Kidney epithelial cell (primary cell): ENCODE results near the gene NSD2. TPM values are rescaled to one million over a fixed set of nuclear protein-coding genes. Genes with fewer than 3 reads are reported as not detected.

Source experiments
- DNase-seq: peaks from one replicate; pipeline ENCODE4 v3.0.0-alpha.2; 2010; ENCODE audit warnings: low read depth
- H3K27me3 ChIP-seq: 2 replicates; pipeline ENCODE4 v1.6.0; 2011; ENCODE audit warnings: low read length; ENCODE audit not compliant: control insufficient read depth, insufficient read depth
- H3K36me3 ChIP-seq: 2 replicates; pipeline ENCODE4 v1.5.1; 2011; ENCODE audit warnings: low read length; ENCODE audit not compliant: control insufficient read depth, insufficient read depth
- H3K4me3 ChIP-seq: 2 replicates; pipeline ENCODE4 v1.5.1; 2011; ENCODE audit warnings: low read depth, mild to moderate bottlenecking, control low read depth, low read length
- CTCF ChIP-seq: IDR thresholded peaks from 2 replicates; pipeline ENCODE4 v1.5.1; 2011; ENCODE audit warnings: mild to moderate bottlenecking, moderate library complexity, low read length, control low read depth, inconsistent platforms; ENCODE audit not compliant: insufficient read depth, poor library complexity, severe bottlenecking
- total RNA-seq: library from RNA; depleted of rRNA; stranded (reverse); fragments of >200 nt; gene quantifications from 2 replicates; pipeline ENCODE4 v1.2.3, GENCODE V29; 2015

Gene NSD2
- total RNA-seq, 1 donor from 2014 or later, result 68.5 TPM

GRCh38 chr4:1984406-1985191 lies 113.4 kb downstream of the NSD2 start:
- Histone ChIP-seq H3K4me3 (no peak overlapping the region), H3K27me3 (no peaks in the 10 kb centered on the region), H3K36me3 (peaks cover 4% of the 10 kb centered on the region)
- no peak for TF ChIP-seq CTCF
- DNase-seq, result no peak

- Histone ChIP-seq H3K36me3 (peaks cover 2% of the 10 kb centered on the region), H3K27me3 (no peaks in the 10 kb centered on the region), H3K4me3 (no peak overlapping the region)
- DNase-seq, result no peak
- TF ChIP-seq CTCF, result no peak
Measured at GRCh38 chr4:1985294-1985693, 114.1 kb downstream of the NSD2 start.

- H3K27me3 ChIP-seq, result no peaks in the 10 kb centered on the region
- peaks cover 2% of the 10 kb centered on the region for H3K36me3 ChIP-seq
- H3K4me3 ChIP-seq, result no peak overlapping the region
- no peak for TF ChIP-seq CTCF
- no peak for DNase-seq
Measured at GRCh38 chr4:1985780-1986577, 114.8 kb downstream of the NSD2 start.

- H3K27me3 ChIP-seq, result no peaks in the 10 kb centered on the region
- DNase-seq, result no peak
- H3K36me3 ChIP-seq, result no peaks in the 10 kb centered on the region
- TF ChIP-seq CTCF, result no peak
- H3K4me3 ChIP-seq, result no peak overlapping the region
Measured at GRCh38 chr4:1986578-1987210, 115.5 kb downstream of the NSD2 start.

GRCh38 chr4:1987296-1987695 lies 116.1 kb downstream of the NSD2 start:
- Histone ChIP-seq H3K27me3 (no peaks in the 10 kb centered on the region), H3K4me3 (no peak overlapping the region), H3K36me3 (no peaks in the 10 kb centered on the region)
- DNase-seq, result no peak
- no peak for TF ChIP-seq CTCF
